ENCODE measurements around the gene SNCB.

GRCh38 chr5:176638437-176638836 lies 8.1 kb upstream of the SNCB start:
- TF ChIP-seq CTBP2 (IDR thresholded peaks at IDR 0.05; ENCODE audit: borderline replicate concordance, insufficient read depth, insufficient read length, low read length) (no peak), RXRA (IDR thresholded peaks at IDR 0.05; ENCODE audit: insufficient read depth, low read depth, low read length) (no peak), CTCF (IDR thresholded peaks at IDR 0.05; ENCODE audit: control extremely low read depth in 1 of 3, insufficient read depth in 1 of 3, low read depth in 1 of 3, low read length in 3 of 3) (no peak), SP1 (IDR thresholded peaks at IDR 0.05; ENCODE audit: low read depth, low read length) (no peak), JUND (IDR thresholded peaks at IDR 0.05; ENCODE audit: low read length) (no peak), KDM5A (IDR thresholded peaks at IDR 0.05; ENCODE audit: low read length) (no peak), POLR2AphosphoS5 (IDR thresholded peaks at IDR 0.05; ENCODE audit: low read depth, low read length) (no peak), RNF2 (IDR thresholded peaks at IDR 0.05; ENCODE audit: borderline replicate concordance, low read depth, low read length, missing control alignments, poor library complexity, severe bottlenecking) (no peak), SP2 (IDR thresholded peaks at IDR 0.05; ENCODE audit: low read length) (no peak), EZH2 (IDR thresholded peaks at IDR 0.05; ENCODE audit: low read depth, low read length, severe bottlenecking) (no peak), POLR2A (IDR thresholded peaks at IDR 0.05; ENCODE audit: control extremely low read depth in 1 of 2, low read depth in 2 of 2, low read length in 2 of 2) (no peak), RAD21 (IDR thresholded peaks at IDR 0.05 in 1 of 2, conservative IDR thresholded peaks at IDR 0.05 in 1 of 2; ENCODE audit: low read depth in 2 of 2, low read length in 2 of 2) (no peak)
